ENCODE results near the gene IQGAP3.
"Not testable (repeated sequence)": the region's sequence is repeated elsewhere in the genome, so short reads cannot be mapped to it uniquely, and the experiment has no call there.

Gene IQGAP3

GRCh38 chr1:156596426-156596825 is 24.1 kb upstream of the IQGAP3 start:
- in situ Hi-C loops (cut with MboI; ENCODE audit: low sequenced_read_pairs) = no loop called here

DNA sequence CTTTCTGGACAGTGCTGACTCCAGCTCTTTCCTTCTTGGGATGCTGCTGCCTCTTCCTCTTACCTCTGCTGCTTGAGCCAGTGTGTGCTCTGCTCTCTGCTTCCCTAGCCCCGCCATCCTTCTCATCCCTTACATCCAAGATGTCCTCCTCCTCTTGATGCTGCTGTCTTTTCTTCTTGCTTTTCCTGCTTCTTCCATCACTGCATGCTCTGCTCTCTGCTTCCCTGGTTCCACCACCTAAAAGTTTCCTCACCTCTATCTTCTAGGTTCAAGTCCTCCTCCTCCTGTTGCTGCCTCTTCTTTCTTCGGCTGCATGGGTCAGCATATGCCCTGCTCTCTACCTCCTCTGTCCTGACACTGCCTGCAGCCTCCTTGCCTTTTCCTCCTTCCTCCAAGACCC is 22.7 kb upstream of the IQGAP3 start:
- in situ Hi-C loops (cut with MboI; ENCODE audit: low sequenced_read_pairs) = no loop called here

- in situ Hi-C loops (cut with MboI; ENCODE audit: low sequenced_read_pairs) = no loop called here
Observed at GRCh38 chr1:156594190-156594589, 21.8 kb upstream of the IQGAP3 start.

DNA sequence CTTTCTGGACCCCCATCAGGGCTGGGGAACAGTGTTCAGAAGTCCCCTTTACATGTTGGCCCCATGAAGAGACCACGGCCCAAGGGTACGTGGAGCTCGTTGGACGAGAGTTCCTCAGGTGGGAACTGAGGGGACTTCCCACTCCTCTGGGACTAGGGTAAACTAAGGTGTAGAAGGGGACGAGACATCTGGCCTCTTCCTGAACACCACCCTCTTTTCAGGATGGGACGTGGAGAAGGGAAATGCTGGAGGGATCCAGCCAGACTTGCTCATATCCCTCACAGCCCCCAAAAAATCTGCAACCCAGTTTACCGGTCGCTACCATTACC is 21.3 kb upstream of the IQGAP3 start:
- in situ Hi-C loops (cut with MboI; ENCODE audit: low sequenced_read_pairs) = no loop called here

GRCh38 chr1:156592910-156593660 is 20.7 kb upstream of the IQGAP3 start:
- in situ Hi-C loops (cut with MboI; ENCODE audit: low sequenced_read_pairs) = no loop called here

- in situ Hi-C loops (cut with MboI; ENCODE audit: low sequenced_read_pairs) = no loop called here
Observed at GRCh38 chr1:156592158-156592909, 20.0 kb upstream of the IQGAP3 start.

- in situ Hi-C loops (cut with MboI; ENCODE audit: low sequenced_read_pairs) = no loop called here
Observed at GRCh38 chr1:156591432-156592157, 19.2 kb upstream of the IQGAP3 start, which contains the start of gene NAXE. TSS of gene NAXE (plus strand) at chr1:156591776. CDS start at chr1:156591805, 29 bp downstream.

DNA sequence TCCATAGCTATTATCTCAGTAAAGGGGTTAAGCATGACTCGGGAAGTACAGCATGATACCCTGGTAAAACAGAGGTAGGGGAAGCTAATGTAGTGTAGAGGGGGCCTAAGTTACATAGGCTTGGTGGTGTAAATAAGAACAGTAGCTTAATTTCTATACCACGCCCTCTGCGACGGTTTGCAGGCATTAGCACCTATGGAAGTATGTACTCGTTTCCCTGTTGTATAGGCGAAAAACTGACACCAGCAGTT is 18.7 kb upstream of the IQGAP3 start:
- in situ Hi-C loops (cut with MboI; ENCODE audit: low sequenced_read_pairs) = no loop called here

DNA sequence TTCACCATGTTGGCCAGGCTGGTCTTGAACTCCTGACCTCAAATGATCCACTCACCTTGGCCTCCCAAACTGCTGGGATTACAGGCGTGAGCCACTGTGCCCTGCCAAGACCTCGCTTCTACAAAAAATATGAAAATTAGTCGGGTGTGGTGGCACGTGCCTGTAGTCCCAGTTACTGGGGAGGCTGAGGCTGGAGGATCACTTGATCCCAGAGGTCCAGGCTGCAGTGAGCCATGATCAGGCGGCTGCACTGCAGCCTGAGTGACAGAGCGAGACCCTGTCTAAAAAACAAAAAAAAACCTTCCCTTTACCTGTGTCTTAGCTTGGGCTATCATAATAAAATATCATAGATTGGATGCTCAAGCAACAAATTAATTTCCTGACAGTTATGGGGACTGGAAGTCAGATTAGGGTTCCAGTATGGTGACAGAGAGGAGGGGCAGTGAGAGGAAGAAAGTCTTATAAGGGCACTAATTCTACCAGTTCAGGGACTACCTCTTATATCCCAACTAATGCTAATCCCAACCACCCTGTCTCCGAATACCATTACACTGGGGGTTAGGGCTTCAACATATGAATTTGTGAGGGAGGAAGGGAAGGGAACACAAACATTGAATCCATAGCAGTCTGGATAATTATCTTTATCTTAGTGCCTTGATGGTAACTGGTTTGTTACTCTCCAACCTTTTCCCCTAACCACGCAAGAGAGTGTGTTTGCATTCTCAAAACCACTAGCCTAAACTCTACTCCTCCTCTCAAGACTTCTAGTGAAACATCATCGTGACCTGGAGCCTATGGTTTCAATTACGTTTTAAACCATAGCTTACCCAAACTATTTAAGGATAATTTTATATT is 18.2 kb upstream of the IQGAP3 start:
- in situ Hi-C loops (cut with MboI; ENCODE audit: low sequenced_read_pairs) = no loop called here

DNA sequence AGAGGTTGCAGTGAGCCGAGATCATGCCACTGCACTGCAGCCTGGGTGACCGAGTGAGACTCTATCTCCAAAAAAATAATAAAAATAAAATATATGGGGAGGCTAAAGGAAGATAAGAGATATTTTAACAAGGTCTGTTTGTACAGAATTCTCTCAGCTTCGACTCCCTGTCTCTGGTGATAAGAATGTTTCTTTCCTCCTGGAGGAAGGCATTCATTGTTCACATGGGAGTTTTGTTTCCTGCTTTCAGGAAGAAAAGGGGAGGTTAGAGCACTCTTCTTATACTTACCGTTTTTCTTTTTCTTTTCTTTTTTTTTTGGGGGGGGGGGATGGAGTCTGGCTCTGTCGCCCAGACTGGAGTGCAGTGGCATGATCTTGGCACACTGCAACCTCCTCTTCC is 17.2 kb upstream of the IQGAP3 start:
- in situ Hi-C loops (cut with MboI; ENCODE audit: low sequenced_read_pairs) = no loop called here

- in situ Hi-C loops (cut with MboI; ENCODE audit: low sequenced_read_pairs) = not testable (repeated sequence)
Observed at GRCh38 chr1:156587927-156588326, 15.6 kb upstream of the IQGAP3 start.

GRCh38 chr1:156586892-156587477 is 14.6 kb upstream of the IQGAP3 start:
- in situ Hi-C loops (cut with MboI; ENCODE audit: low sequenced_read_pairs) = no loop called here

GRCh38 chr1:156586323-156586722 is 14.0 kb upstream of the IQGAP3 start:
- in situ Hi-C loops (cut with MboI; ENCODE audit: low sequenced_read_pairs) = no loop called here

GRCh38 chr1:156584813-156585212 is 12.4 kb upstream of the IQGAP3 start:
- in situ Hi-C loops (cut with MboI; ENCODE audit: low sequenced_read_pairs) = no loop called here

DNA sequence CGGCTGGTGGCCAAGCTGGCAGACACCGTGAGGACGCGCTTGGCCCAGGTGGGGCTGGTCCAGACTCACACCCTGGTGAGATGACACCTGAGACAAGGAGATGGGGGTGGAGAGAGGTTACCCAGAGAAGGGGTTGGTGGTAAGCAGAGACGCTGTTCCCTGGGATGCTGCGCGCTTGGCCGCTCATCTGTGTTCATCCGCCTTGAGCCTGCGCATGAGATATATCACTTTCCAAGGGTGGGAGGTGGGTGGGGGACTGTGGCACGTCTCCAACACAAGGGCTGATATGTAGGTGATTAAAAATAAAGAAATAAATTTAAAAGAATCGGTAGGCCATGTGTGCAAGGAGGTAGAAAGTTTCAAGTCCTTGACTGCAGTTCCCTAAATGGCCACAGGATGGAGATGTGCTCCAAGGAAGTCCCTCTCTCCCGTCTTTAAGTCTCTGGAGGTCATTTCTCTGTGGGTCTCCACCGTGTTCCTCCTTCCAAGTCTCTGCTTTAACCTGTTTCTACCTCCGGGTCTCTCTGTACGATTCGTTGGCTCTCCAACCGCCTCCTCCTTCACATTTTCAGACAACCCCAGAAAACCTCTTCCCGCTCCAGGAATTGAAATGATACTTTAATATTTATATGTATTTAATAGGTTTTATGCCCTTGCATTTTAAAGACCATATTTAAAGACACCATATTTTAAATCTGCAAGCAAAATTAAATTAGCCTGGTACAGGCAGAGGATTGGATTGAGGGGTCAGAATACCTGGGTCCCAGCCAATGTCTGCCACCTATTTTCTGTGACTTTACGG is 11.7 kb upstream of the IQGAP3 start:
- in situ Hi-C loops (cut with MboI; ENCODE audit: low sequenced_read_pairs) = no loop called here

- in situ Hi-C loops (cut with MboI; ENCODE audit: low sequenced_read_pairs) = no loop called here
Observed at GRCh38 chr1:156582388-156583017, 10.1 kb upstream of the IQGAP3 start.

DNA sequence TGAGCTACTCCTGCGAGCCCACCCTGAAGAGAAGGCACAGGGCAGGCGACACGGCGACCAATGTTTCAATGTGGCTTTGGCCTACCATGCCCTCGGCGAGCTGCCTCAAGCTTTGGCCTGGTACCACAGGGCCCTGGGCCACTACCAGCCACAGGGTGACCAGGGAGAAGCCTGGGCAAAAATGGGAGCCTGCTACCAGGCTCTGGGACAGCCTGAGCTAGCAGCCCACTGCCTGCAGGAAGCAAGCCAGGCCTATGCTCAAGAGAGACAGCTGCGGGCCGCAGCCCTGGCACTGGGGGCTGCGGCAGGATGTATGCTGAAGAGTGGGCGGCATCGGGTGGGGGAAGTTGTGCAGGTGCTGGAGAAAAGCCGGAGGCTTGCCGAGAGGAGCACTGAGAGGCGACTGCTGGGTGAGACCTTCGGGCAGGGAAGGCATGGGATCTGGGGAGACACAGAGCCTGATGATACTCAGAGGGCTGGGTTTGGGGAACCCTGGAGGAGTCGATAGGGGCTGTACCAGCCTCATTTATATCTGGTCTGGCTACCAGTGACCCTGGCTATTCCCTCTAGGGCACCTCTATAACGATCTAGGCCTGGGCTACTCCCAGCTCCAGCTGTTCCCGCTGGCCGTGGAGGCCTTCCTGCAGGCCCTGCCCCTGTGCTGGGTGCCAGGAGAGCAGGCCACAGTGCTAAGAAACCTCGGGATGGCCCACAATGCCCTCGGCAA is 9.5 kb upstream of the IQGAP3 start:
- in situ Hi-C loops (cut with MboI; ENCODE audit: low sequenced_read_pairs) = no loop called here

- in situ Hi-C loops (cut with MboI; ENCODE audit: low sequenced_read_pairs) = no loop called here
Observed at GRCh38 chr1:156579472-156579871, 7.1 kb upstream of the IQGAP3 start, which contains the start of gene TTC24. TSS of gene TTC24 (plus strand) at chr1:156579723. CDS start at chr1:156581365, 1,642 bp downstream.

DNA sequence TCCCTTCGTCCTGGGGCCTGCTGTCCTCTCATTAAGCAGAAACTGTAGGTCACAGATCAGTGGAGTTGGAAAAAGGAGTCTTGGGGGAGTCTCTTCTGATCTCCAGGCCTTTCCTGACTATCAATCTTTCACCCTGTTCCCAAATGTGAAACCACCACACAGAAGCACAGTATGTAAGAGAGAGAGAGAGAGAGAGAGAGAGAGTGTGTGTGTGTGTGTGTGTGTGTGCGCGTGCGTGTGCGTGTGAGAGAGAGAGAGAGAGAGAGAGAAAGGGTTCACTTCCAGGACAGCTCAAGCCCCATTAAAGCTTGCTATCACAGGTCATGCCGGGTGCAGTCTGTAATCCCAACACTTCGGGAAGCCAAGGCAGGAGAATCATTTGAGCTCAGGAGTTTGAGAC is 5.7 kb upstream of the IQGAP3 start:
- in situ Hi-C loops (cut with MboI; ENCODE audit: low sequenced_read_pairs) = no loop called here
